Ishikawa (cell line): Measurements from ENCODE around the gene CCL18.

Experiments
- CEBPB ChIP-seq: IDR thresholded peaks from 2 replicates; pipeline ENCODE4 v1.6.1; 2012
- EGR1 ChIP-seq: IDR thresholded peaks from 2 replicates; pipeline ENCODE4 v1.6.1; 2012
- EP300 ChIP-seq: IDR thresholded peaks from 2 replicates; pipeline ENCODE4 v1.6.1; 2012; ENCODE audit warnings: borderline replicate concordance
- FOXM1 ChIP-seq: IDR thresholded peaks from 2 replicates; pipeline ENCODE4 v1.6.1; 2012; ENCODE audit warnings: low read depth, borderline replicate concordance
- RAD21 ChIP-seq: IDR thresholded peaks from 2 replicates; pipeline ENCODE4 v1.6.1; 2012; ENCODE audit warnings: low read depth
- TCF12 ChIP-seq: IDR thresholded peaks from 2 replicates; pipeline ENCODE4 v1.6.1; 2012; ENCODE audit warnings: low read depth
- TEAD4 ChIP-seq: IDR thresholded peaks from 2 replicates; pipeline ENCODE4 v1.6.1; 2012
- TF ChIP-seq, protein P1 (sequence below): IDR thresholded peaks from 2 replicates; pipeline ENCODE4 v1.6.1; 2012
- TF ChIP-seq, protein P2 (sequence below): IDR thresholded peaks from 2 replicates; pipeline ENCODE4 v1.6.1; 2012
- TF ChIP-seq, protein P3 (sequence below): IDR thresholded peaks from 2 replicates; pipeline ENCODE4 v1.6.1; 2012; ENCODE audit warnings: low read depth, mild to moderate bottlenecking

DNA sequence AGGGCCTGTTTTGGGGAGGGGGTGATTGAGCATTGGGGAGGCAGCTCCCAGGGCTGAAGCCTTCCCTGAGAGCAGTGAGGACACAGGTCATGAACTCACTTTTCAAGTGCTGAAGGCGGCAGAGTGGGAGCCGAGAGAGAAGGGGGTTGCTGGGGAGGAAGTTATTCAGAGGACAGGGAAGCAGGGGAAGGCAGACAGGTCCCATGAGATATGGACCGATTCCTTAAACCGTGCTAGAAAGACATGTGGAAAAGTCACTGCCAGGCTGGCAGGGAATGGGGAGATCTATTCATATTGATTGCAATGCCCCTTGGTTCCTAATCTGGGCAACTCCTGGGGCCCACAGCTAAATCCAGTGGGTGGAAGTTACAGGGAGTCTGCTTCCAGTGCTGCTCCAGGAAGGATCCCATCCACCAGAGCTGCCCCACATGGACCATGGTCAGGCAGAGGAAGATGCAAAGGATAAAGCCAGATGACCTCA is 40.7 kb downstream of the CCL18 start:
- no peak for TF ChIP-seq EP300
- TF ChIP-seq TCF12, result no peak
- TF ChIP-seq, protein P1, sequence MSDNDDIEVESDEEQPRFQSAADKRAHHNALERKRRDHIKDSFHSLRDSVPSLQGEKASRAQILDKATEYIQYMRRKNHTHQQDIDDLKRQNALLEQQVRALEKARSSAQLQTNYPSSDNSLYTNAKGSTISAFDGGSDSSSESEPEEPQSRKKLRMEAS, result no peak
- TF ChIP-seq FOXM1, result no peak
- TF ChIP-seq, protein P2, sequence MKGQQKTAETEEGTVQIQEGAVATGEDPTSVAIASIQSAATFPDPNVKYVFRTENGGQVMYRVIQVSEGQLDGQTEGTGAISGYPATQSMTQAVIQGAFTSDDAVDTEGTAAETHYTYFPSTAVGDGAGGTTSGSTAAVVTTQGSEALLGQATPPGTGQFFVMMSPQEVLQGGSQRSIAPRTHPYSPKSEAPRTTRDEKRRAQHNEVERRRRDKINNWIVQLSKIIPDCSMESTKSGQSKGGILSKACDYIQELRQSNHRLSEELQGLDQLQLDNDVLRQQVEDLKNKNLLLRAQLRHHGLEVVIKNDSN, result no peak
- TF ChIP-seq TEAD4, result no peak
- TF ChIP-seq CEBPB, result no peak
- TF ChIP-seq, protein P3, sequence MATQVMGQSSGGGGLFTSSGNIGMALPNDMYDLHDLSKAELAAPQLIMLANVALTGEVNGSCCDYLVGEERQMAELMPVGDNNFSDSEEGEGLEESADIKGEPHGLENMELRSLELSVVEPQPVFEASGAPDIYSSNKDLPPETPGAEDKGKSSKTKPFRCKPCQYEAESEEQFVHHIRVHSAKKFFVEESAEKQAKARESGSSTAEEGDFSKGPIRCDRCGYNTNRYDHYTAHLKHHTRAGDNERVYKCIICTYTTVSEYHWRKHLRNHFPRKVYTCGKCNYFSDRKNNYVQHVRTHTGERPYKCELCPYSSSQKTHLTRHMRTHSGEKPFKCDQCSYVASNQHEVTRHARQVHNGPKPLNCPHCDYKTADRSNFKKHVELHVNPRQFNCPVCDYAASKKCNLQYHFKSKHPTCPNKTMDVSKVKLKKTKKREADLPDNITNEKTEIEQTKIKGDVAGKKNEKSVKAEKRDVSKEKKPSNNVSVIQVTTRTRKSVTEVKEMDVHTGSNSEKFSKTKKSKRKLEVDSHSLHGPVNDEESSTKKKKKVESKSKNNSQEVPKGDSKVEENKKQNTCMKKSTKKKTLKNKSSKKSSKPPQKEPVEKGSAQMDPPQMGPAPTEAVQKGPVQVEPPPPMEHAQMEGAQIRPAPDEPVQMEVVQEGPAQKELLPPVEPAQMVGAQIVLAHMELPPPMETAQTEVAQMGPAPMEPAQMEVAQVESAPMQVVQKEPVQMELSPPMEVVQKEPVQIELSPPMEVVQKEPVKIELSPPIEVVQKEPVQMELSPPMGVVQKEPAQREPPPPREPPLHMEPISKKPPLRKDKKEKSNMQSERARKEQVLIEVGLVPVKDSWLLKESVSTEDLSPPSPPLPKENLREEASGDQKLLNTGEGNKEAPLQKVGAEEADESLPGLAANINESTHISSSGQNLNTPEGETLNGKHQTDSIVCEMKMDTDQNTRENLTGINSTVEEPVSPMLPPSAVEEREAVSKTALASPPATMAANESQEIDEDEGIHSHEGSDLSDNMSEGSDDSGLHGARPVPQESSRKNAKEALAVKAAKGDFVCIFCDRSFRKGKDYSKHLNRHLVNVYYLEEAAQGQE, result no peak
- TF ChIP-seq EGR1, result no peak
- no peak for TF ChIP-seq RAD21
